Measurements from ENCODE around the gene METTL1. TPM values are rescaled to one million over a fixed set of nuclear protein-coding genes. Genes with fewer than 3 reads are reported as not detected.

Gene METTL1
- total and polyA plus RNA-seq, 9 of the 15 experiments (the other 6 are each of a cell fraction or from before 2014, with no cell fraction given): 12.6 to 65.9 (median 39.2) TPM

DNA sequence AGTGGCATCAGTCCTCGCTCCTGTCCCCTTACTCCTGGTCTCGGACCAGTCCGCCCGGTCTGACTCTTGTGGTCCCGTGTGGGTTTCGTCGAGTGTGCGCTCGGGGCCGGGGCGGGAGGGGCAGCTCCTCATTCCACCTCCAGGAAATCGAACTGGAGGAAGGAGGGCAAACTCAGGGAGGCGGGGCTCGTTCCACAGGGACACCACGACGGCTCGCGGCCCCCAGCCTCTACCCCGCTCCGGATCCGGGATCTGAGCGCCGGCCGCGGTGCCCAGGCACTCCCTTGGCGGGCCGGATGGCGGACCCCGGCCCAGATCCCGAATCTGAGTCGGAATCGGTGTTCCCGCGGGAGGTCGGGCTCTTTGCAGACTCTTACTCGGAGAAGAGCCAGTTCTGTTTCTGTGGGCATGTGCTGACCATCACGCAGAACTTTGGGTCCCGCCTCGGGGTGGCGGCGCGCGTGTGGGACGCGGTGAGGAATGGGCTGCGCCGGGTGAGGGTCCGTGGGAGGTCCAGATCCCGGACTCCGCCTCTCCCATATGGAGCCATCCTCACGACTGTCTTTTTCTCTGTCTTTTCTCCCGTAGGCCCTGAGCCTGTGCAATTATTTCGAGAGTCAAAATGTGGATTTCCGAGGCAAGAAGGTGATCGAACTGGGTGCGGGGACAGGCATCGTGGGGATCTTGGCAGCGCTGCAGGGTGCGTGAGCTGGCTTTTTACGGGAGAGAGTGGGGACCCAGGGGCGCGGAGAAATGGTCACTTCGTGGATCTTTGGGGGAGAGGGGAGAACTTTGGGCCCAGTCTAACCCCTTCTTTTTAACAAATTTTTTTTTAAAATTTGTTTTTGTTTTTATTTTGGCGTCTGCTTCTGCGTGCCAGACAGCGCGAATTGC, 771 bp upstream of the METTL1 start, which contains the start of gene EEF1AKMT3 (continued):
- TF ChIP-seq HMG20A (CRISPR knock-in tag; conservative IDR thresholded peaks at IDR 0.05): no peak
- TF ChIP-seq, protein P1, sequence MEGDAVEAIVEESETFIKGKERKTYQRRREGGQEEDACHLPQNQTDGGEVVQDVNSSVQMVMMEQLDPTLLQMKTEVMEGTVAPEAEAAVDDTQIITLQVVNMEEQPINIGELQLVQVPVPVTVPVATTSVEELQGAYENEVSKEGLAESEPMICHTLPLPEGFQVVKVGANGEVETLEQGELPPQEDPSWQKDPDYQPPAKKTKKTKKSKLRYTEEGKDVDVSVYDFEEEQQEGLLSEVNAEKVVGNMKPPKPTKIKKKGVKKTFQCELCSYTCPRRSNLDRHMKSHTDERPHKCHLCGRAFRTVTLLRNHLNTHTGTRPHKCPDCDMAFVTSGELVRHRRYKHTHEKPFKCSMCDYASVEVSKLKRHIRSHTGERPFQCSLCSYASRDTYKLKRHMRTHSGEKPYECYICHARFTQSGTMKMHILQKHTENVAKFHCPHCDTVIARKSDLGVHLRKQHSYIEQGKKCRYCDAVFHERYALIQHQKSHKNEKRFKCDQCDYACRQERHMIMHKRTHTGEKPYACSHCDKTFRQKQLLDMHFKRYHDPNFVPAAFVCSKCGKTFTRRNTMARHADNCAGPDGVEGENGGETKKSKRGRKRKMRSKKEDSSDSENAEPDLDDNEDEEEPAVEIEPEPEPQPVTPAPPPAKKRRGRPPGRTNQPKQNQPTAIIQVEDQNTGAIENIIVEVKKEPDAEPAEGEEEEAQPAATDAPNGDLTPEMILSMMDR (IDR thresholded peaks at IDR 0.05 in 2 of 3, conservative IDR thresholded peaks at IDR 0.05 in 1 of 3; ENCODE audit: insufficient read depth in 2 of 3, low read depth in 1 of 3, low read length in 3 of 3): no peak
- TF ChIP-seq NR2C2 (CRISPR knock-in tag; IDR thresholded peaks at IDR 0.05): 0 out of 2 replicates have a peak, but pooled peaks have one; percentile 49
- no peak for TF ChIP-seq NR2C2 (tag; IDR thresholded peaks at IDR 0.05)
- TF ChIP-seq BCOR (IDR thresholded peaks at IDR 0.05): no peak
- TF ChIP-seq, protein P2, sequence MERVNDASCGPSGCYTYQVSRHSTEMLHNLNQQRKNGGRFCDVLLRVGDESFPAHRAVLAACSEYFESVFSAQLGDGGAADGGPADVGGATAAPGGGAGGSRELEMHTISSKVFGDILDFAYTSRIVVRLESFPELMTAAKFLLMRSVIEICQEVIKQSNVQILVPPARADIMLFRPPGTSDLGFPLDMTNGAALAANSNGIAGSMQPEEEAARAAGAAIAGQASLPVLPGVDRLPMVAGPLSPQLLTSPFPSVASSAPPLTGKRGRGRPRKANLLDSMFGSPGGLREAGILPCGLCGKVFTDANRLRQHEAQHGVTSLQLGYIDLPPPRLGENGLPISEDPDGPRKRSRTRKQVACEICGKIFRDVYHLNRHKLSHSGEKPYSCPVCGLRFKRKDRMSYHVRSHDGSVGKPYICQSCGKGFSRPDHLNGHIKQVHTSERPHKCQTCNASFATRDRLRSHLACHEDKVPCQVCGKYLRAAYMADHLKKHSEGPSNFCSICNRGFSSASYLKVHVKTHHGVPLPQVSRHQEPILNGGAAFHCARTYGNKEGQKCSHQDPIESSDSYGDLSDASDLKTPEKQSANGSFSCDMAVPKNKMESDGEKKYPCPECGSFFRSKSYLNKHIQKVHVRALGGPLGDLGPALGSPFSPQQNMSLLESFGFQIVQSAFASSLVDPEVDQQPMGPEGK (CRISPR knock-in tag; IDR thresholded peaks at IDR 0.05; ENCODE audit: borderline replicate concordance): no peak
- TF ChIP-seq, protein P3, sequence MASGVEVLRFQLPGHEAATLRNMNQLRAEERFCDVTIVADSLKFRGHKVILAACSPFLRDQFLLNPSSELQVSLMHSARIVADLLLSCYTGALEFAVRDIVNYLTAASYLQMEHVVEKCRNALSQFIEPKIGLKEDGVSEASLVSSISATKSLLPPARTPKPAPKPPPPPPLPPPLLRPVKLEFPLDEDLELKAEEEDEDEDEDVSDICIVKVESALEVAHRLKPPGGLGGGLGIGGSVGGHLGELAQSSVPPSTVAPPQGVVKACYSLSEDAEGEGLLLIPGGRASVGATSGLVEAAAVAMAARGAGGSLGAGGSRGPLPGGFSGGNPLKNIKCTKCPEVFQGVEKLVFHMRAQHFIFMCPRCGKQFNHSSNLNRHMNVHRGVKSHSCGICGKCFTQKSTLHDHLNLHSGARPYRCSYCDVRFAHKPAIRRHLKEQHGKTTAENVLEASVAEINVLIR (CRISPR knock-in tag; IDR thresholded peaks at IDR 0.05): no peak
- TF ChIP-seq, protein P4, sequence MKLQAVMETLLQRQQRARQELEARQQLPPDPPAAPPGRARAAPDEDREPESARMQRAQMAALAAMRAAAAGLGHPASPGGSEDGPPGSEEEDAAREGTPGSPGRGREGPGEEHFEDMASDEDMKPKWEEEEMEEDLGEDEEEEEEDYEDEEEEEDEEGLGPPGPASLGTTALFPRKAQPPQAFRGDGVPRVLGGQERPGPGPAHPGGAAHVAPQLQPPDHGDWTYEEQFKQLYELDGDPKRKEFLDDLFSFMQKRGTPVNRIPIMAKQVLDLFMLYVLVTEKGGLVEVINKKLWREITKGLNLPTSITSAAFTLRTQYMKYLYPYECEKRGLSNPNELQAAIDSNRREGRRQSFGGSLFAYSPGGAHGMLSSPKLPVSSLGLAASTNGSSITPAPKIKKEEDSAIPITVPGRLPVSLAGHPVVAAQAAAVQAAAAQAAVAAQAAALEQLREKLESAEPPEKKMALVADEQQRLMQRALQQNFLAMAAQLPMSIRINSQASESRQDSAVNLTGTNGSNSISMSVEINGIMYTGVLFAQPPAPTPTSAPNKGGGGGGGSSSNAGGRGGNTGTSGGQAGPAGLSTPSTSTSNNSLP (IDR thresholded peaks at IDR 0.05; ENCODE audit: borderline replicate concordance, low read depth, low read length): no peak
- TF ChIP-seq, protein P5, sequence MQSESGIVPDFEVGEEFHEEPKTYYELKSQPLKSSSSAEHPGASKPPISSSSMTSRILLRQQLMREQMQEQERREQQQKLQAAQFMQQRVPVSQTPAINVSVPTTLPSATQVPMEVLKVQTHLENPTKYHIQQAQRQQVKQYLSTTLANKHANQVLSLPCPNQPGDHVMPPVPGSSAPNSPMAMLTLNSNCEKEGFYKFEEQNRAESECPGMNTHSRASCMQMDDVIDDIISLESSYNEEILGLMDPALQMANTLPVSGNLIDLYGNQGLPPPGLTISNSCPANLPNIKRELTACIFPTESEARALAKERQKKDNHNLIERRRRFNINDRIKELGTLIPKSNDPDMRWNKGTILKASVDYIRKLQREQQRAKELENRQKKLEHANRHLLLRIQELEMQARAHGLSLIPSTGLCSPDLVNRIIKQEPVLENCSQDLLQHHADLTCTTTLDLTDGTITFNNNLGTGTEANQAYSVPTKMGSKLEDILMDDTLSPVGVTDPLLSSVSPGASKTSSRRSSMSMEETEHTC (IDR thresholded peaks at IDR 0.05): no peak
- TF ChIP-seq SMARCA4 (IDR thresholded peaks at IDR 0.05): no peak; the same call in 1 of the 2 replicates
- TF ChIP-seq ZBTB7A (IDR thresholded peaks at IDR 0.05; ENCODE audit: borderline replicate concordance, control insufficient read depth, low read depth, low read length): peak; percentile 79; the same call in 1 of the 2 replicates
- TF ChIP-seq, protein P6, sequence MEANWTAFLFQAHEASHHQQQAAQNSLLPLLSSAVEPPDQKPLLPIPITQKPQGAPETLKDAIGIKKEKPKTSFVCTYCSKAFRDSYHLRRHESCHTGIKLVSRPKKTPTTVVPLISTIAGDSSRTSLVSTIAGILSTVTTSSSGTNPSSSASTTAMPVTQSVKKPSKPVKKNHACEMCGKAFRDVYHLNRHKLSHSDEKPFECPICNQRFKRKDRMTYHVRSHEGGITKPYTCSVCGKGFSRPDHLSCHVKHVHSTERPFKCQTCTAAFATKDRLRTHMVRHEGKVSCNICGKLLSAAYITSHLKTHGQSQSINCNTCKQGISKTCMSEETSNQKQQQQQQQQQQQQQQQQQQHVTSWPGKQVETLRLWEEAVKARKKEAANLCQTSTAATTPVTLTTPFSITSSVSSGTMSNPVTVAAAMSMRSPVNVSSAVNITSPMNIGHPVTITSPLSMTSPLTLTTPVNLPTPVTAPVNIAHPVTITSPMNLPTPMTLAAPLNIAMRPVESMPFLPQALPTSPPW (CRISPR knock-in tag; IDR thresholded peaks at IDR 0.05): peak; percentile 73
- TF ChIP-seq, protein P7, sequence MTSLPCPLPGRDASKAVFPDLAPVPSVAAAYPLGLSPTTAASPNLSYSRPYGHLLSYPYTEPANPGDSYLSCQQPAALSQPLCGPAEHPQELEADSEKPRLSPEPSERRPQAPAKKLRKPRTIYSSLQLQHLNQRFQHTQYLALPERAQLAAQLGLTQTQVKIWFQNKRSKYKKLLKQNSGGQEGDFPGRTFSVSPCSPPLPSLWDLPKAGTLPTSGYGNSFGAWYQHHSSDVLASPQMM (CRISPR knock-in tag; IDR thresholded peaks at IDR 0.05): no peak
- no peak for TF ChIP-seq MCM7 (IDR thresholded peaks at IDR 0.05)

Measured in K562 (cell line).